Measurements from ENCODE around the gene FRMD1.

The FRMD1 gene

DNA sequence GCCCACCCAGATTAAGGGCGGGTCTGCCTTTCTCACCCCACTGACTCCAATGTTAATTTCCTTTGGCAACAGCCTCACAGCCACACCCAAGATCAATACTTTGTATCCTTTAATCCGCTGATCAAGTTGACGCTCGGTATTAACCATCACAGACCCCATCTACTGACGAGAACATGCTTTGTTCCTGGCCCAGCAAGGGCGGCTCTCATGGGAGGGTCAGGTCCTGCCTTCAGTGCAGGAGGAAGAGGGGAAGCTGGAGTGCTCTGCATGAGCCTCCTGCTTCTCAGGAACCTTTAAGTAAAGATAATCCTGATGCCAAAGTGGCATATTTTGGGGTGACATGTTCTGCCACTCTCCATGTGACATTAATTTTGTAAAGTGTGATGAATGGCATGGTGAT, 73.2 kb downstream of the FRMD1 start:
- TF ChIP-seq, protein P1, sequence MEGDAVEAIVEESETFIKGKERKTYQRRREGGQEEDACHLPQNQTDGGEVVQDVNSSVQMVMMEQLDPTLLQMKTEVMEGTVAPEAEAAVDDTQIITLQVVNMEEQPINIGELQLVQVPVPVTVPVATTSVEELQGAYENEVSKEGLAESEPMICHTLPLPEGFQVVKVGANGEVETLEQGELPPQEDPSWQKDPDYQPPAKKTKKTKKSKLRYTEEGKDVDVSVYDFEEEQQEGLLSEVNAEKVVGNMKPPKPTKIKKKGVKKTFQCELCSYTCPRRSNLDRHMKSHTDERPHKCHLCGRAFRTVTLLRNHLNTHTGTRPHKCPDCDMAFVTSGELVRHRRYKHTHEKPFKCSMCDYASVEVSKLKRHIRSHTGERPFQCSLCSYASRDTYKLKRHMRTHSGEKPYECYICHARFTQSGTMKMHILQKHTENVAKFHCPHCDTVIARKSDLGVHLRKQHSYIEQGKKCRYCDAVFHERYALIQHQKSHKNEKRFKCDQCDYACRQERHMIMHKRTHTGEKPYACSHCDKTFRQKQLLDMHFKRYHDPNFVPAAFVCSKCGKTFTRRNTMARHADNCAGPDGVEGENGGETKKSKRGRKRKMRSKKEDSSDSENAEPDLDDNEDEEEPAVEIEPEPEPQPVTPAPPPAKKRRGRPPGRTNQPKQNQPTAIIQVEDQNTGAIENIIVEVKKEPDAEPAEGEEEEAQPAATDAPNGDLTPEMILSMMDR (IDR thresholded peaks at IDR 0.05; ENCODE audit: low read depth, low read length, poor library complexity, severe bottlenecking) = no peak
- no peak for TF ChIP-seq EZH2phosphoT487 (IDR thresholded peaks at IDR 0.05; ENCODE audit: borderline replicate concordance, low read length)
- Histone ChIP-seq H3K27me3 (ENCODE audit: control insufficient read depth, low read length) (no peaks in the 10 kb centered on the region), H3F3A (ENCODE audit: control insufficient read depth, insufficient read depth) (no peaks in the 10 kb centered on the region), H3K27ac (ENCODE audit: low read depth, low read length) (no peak overlapping the region), H3K4me1 (ENCODE audit: control insufficient read depth, low read length) (no peaks in the 10 kb centered on the region), H4K20me1 (ENCODE audit: control insufficient read depth, insufficient read depth, low read depth, low read length) (no peaks in the 10 kb centered on the region), H3K4me3 (ENCODE audit: low read length) (no peak overlapping the region), H3K9me2 (replicated peaks; ENCODE audit: control insufficient read depth, low read length) (no peaks in the 10 kb centered on the region), H3K9me3 (ENCODE audit: control insufficient read depth, insufficient read depth, low read length) (no peaks in the 10 kb centered on the region), H3K36me3 (ENCODE audit: control insufficient read depth, low read length) (no peaks in the 10 kb centered on the region), H3K79me2 (ENCODE audit: control insufficient read depth, low read length) (no peaks in the 10 kb centered on the region), H3K4me2 (ENCODE audit: low read length) (no peak overlapping the region)

DNA sequence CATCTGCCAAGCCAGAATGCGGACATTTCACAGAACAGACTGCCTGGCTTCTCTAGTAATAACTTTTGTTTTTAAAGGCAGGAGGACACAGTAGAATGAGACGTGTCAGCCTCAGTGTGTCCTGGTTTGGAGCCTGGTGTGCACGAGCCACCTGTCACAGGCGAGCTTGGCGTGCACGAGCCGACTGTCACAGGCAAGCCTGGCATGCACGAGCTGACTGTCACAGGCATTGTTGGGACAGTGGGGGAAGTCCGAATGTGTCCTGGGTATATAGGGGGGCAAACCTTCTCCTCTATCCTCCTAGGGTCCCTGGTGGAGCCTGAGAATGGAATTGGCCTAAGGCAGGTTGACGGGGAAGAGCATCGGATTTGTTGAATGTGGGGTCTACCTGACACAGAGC, 74.1 kb downstream of the FRMD1 start:
- H3K27me3 ChIP-seq (ENCODE audit: control insufficient read depth, low read length) = no peaks in the 10 kb centered on the region
- no peak overlapping the region for H3K4me2 ChIP-seq (ENCODE audit: low read length)
- no peaks in the 10 kb centered on the region for H3F3A ChIP-seq (ENCODE audit: control insufficient read depth, insufficient read depth)
- H3K4me3 ChIP-seq (ENCODE audit: low read length) = no peak overlapping the region
- H3K27ac ChIP-seq (ENCODE audit: low read depth, low read length) = no peak overlapping the region
- no peaks in the 10 kb centered on the region for H3K9me2 ChIP-seq (replicated peaks; ENCODE audit: control insufficient read depth, low read length)
- H4K20me1 ChIP-seq (ENCODE audit: control insufficient read depth, insufficient read depth, low read depth, low read length) = no peaks in the 10 kb centered on the region
- H3K79me2 ChIP-seq (ENCODE audit: control insufficient read depth, low read length) = no peaks in the 10 kb centered on the region
- no peaks in the 10 kb centered on the region for H3K4me1 ChIP-seq (ENCODE audit: control insufficient read depth, low read length)
- no peaks in the 10 kb centered on the region for H3K9me3 ChIP-seq (ENCODE audit: control insufficient read depth, insufficient read depth, low read length)
- TF ChIP-seq, protein P1 (IDR thresholded peaks at IDR 0.05; ENCODE audit: low read depth, low read length, poor library complexity, severe bottlenecking) = no peak
- TF ChIP-seq EZH2phosphoT487 (IDR thresholded peaks at IDR 0.05; ENCODE audit: borderline replicate concordance, low read length) = no peak
- H3K36me3 ChIP-seq (ENCODE audit: control insufficient read depth, low read length) = no peaks in the 10 kb centered on the region

DNA sequence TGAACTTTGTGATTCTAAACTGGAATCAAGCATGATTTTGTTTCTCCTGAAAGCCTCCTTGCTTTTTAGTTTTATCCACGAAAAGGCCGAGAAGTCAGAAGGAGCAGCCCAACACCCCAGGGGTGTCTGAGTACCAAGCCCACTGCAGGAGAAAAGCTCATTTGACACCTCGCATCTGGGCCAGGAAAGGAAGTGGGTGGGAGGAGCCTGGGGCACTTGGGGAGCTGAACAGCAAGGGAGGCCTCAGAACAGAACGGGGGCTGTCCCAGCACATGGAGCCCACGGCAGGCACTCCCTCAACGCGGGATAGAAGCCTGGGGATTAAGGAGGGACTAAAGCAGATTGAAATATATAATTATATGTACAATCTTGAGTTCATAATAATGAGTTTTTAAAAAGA, 75.0 kb downstream of the FRMD1 start:
- Histone ChIP-seq H3K9me3 (ENCODE audit: control insufficient read depth, insufficient read depth, low read length) (no peaks in the 10 kb centered on the region), H3K27me3 (ENCODE audit: control insufficient read depth, low read length) (no peaks in the 10 kb centered on the region), H3K36me3 (ENCODE audit: control insufficient read depth, low read length) (no peaks in the 10 kb centered on the region), H3K4me2 (ENCODE audit: low read length) (no peak overlapping the region), H3K9me2 (replicated peaks; ENCODE audit: control insufficient read depth, low read length) (no peaks in the 10 kb centered on the region), H3K27ac (ENCODE audit: low read depth, low read length) (no peak overlapping the region), H4K20me1 (ENCODE audit: control insufficient read depth, insufficient read depth, low read depth, low read length) (no peaks in the 10 kb centered on the region), H3K79me2 (ENCODE audit: control insufficient read depth, low read length) (no peaks in the 10 kb centered on the region), H3K4me1 (ENCODE audit: control insufficient read depth, low read length) (no peaks in the 10 kb centered on the region), H3K4me3 (ENCODE audit: low read length) (no peak overlapping the region), H3F3A (ENCODE audit: control insufficient read depth, insufficient read depth) (no peaks in the 10 kb centered on the region)
- TF ChIP-seq, protein P1 (IDR thresholded peaks at IDR 0.05; ENCODE audit: low read depth, low read length, poor library complexity, severe bottlenecking) = no peak
- no peak for TF ChIP-seq EZH2phosphoT487 (IDR thresholded peaks at IDR 0.05; ENCODE audit: borderline replicate concordance, low read length)

Data from DOHH2 (cell line).